Psoas muscle (tissue), 8 donors: Measurements from ENCODE around the gene DMXL2. TPM values are rescaled to one million over a fixed set of nuclear protein-coding genes. Genes with fewer than 3 reads are reported as not detected.

Experiments
- ATAC-seq, 4 donors: fragments of 200-7000 bp; cut with Tn5 transposase; one replicate each; pipeline ENCODE4 v1.9.1; 2020; ENCODE audit warnings: moderate library complexity in 3 of 4, mild to moderate bottlenecking in 2 of 4
- DNase-seq, 2 donors: peaks; one replicate each; pipeline ENCODE4 v3.0.0-alpha.2; 2020
- H3K27ac ChIP-seq: fragments of 200-600 bp; one replicate; pipeline ENCODE4 v1.8.0; 2022
- H3K27me3 ChIP-seq, 3 donors: fragments of 200-600 bp in 1 of 3; one replicate each; pipeline versions ENCODE4 v1.6.1 to v1.8.0; 2013 to 2022; ENCODE audit warnings: low read length in 2 of 3, mild to moderate bottlenecking in 2 of 3, moderate library complexity in 1 of 3; ENCODE audit not compliant: insufficient read depth in 3 of 3
- H3K36me3 ChIP-seq, 2 donors: fragments of 200-600 bp in 1 of 2; one replicate each; pipeline versions ENCODE4 v1.6.1 to v1.8.0; 2013 to 2022; ENCODE audit warnings: low read depth in 1 of 2, mild to moderate bottlenecking in 1 of 2, moderate library complexity in 1 of 2; ENCODE audit not compliant: insufficient read depth in 1 of 2
- H3K4me1 ChIP-seq: fragments of 200-600 bp; one replicate; pipeline ENCODE4 v1.8.0; 2022
- H3K4me3 ChIP-seq: fragments of 200-600 bp; one replicate; pipeline ENCODE4 v1.8.0; 2022; ENCODE audit warnings: mild to moderate bottlenecking
- H3K9me3 ChIP-seq: fragments of 200-600 bp; one replicate; pipeline ENCODE4 v1.8.0; 2022
- WGBS, 3 donors: extraction: QIAGEN DNeasy Blood & Tissue Kit; methylation state at CpG; one replicate each; pipeline versions ENCODE4 v1.1.6 to v1.1.7; 2013; 5-methylcytosine and 5-hydroxymethylcytosine counted together
- intact Hi-C, 2 donors: fragments of 100-400 bp; cut with DNase I; formaldehyde crosslinking; loops; one replicate each; pipeline versions ENCODE4 v1.11.0 to v1.14.2; 2022
- polyA plus RNA-seq, 3 donors: library from polyadenylated mRNA; stranded (reverse); fragments of 200-250 nt; gene quantifications; one replicate each; pipeline ENCODE4 v1.2.3, GENCODE V29; 2013
- total RNA-seq, 4 donors: library from RNA; stranded (reverse); fragmentation: NEBNext Ultra II Directional in 2 of 4; extraction: Animal tissue kit (Norgen Biotek cat#: 25700) in 2 of 4; gene quantifications; one replicate each; pipeline versions ENCODE4 v1.2.1 to v1.2.4, GENCODE V29; 2021 to 2023
- TF ChIP-seq, protein P1 (sequence below): fragments of 200-600 bp; IDR thresholded peaks from one replicate; pipeline ENCODE4 v1.8.0; 2022; ENCODE audit warnings: antibody characterized with exemption
- donor health status: healthy with polysubstance abuse.
- donor health status: DM: no; HTN: no; CAD: no; lungs with moderate emphysema.
- donor health status: Bipolar disorder and iron deficiency.
- donor health status: healthy.
- donor health status: DM: yes; HTN: yes; CAD: no.
- donor health status: DM: no; HTN: no; CAD: no.
- donor health status: DM: no; HTN: no; CAD: no.
- donor health status: DM: yes; HTN: yes; CAD: no.

The DMXL2 gene
- total and polyA plus RNA-seq, 7 donors: 1.9 to 8.0 (median 3.1) TPM

DNA sequence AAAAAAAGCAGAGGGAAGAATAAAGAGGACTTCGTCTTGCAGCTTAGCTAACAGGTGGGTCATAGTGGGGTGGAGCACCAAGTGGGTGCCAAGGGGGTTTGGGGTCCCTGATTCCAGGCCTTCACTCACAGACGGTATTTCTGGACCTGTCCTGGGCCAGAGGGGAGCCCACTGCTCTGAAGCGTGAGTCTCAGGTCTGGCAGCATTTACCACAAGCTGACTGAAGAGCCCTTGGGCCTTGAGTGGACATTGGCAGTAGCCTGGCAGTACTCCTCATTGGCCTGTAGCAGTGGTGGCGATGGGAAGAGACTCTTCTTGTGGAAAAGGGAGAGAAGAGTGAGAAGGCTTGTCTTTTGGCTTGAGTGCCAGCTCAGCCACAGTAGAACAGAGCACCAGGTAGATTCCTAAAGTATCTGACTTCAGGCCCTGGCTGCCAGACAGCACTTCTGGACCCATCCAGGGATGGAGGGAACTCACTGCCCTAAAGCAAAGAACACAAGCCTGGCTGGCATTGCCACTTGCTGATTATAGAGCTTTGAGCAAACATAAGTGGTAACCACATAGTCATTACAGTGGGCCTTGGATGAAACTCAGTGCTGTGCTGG lies 208.2 kb downstream of the DMXL2 start:
- intact Hi-C loops: no loop called here
- Histone ChIP-seq H3K9me3 (no peaks in the 10 kb centered on the region), H3K36me3 (no peaks in the 10 kb centered on the region), H3K4me1 (no peaks in the 10 kb centered on the region), H3K27me3 (no peaks in the 10 kb centered on the region), H3K4me3 (no peak overlapping the region), H3K27ac (no peak overlapping the region)
- ATAC-seq: no peak
- 81 to 87% (median 87%) methylated on average over 4 of the region's 4 CpGs for WGBS, 3 donors
- TF ChIP-seq, protein P1, sequence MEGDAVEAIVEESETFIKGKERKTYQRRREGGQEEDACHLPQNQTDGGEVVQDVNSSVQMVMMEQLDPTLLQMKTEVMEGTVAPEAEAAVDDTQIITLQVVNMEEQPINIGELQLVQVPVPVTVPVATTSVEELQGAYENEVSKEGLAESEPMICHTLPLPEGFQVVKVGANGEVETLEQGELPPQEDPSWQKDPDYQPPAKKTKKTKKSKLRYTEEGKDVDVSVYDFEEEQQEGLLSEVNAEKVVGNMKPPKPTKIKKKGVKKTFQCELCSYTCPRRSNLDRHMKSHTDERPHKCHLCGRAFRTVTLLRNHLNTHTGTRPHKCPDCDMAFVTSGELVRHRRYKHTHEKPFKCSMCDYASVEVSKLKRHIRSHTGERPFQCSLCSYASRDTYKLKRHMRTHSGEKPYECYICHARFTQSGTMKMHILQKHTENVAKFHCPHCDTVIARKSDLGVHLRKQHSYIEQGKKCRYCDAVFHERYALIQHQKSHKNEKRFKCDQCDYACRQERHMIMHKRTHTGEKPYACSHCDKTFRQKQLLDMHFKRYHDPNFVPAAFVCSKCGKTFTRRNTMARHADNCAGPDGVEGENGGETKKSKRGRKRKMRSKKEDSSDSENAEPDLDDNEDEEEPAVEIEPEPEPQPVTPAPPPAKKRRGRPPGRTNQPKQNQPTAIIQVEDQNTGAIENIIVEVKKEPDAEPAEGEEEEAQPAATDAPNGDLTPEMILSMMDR: no peak
- DNase-seq: no peak

DNA sequence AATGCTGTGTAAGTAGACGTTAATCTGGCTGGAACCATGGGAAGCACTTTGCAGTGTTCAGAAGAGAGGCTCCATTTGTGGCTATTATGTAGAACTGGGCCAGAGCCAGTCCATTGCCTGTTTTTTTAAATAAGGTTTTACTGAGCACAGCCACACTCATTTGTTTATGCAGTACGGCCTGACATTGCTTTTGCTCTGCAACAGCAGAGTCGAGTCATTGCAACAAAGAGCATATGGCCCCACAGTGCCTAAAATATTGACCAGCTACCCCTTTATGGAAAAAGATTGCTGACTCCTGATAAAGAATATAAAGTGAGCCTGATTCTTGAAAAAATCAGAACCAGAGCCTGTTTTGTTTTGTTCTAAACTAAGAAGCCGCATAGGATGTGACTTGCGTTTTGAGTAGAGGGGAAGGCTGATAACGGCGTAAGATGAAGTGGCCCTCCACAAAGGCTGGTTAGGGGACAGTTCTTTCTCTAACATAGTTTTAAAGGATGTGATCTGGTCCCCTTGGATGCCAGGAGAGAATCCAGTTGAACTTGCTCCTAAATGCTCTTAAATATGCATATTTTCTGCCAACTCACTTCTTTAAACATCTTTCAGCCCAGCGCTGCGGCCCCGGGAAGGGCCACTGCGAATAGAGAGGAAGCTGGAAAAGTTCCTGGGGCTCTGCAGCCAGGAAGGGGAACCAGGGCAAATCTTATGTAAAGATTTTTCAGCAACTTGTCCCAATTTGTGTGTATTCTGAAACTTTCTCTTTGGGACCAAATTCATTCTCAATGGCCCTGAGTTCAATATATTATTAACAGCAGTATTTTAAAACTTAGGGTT lies 216.7 kb downstream of the DMXL2 start:
- Histone ChIP-seq H3K36me3 (no peaks in the 10 kb centered on the region), H3K27me3 (no peaks in the 10 kb centered on the region), H3K4me3 (no peak overlapping the region), H3K4me1 (no peaks in the 10 kb centered on the region), H3K27ac (no peak overlapping the region), H3K9me3 (no peaks in the 10 kb centered on the region)
- intact Hi-C loops: no loop called here
- WGBS, 3 donors: 72 to 85% (median 76%) methylated on average over 11 of the region's 11 CpGs
- no peak for DNase-seq
- TF ChIP-seq, protein P1: no peak
- no peak for ATAC-seq

DNA sequence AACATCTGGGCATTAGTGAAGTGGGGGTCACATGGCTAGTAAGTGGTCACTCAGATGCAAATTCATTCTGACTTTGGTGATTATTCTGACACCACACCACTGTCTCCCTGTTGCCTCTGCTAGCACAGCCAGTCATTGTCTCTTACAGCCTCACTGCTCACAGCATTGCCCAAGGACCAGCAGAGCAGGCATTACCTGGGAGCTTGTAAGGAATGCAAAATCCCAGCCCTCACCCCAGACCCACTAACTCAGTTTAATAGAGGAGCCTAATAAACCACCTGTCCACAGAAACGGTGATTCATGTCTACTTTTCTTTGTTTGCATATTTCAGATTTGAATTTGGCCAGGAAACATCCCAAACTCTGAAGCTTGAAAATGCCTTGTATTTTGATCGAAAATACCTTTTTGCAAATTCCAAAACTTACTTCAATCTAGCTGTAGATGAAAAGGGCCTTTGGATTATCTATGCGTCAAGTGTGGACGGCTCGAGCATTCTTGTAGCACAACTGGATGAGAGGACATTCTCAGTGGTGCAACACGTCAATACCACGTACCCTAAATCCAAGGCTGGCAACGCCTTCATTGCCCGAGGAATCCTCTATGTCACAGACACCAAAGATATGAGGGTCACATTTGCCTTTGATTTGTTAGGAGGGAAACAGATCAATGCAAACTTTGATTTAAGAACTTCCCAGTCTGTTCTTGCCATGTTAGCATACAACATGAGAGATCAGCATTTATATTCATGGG lies 218.4 kb downstream of the DMXL2 start:
- DNase-seq (no peak), ATAC-seq (no peak)
- H3K4me1 ChIP-seq: no peaks in the 10 kb centered on the region
- intact Hi-C loops: loop anchor here in 1 of 2 donors (5.0 kb wide), 1 partner anchor 242 kb away; no protein-coding TSS in a partner anchor
- no peaks in the 10 kb centered on the region for H3K36me3 ChIP-seq
- no peaks in the 10 kb centered on the region for H3K9me3 ChIP-seq
- no peaks in the 10 kb centered on the region for H3K27me3 ChIP-seq
- TF ChIP-seq, protein P1: no peak
- 83 to 92% (median 84%) methylated on average over 9 of the region's 9 CpGs for WGBS, 3 donors
- no peak overlapping the region for H3K27ac ChIP-seq
- no peak overlapping the region for H3K4me3 ChIP-seq

- Histone ChIP-seq H3K27ac (no peak overlapping the region), H3K36me3 (no peaks in the 10 kb centered on the region), H3K4me1 (no peaks in the 10 kb centered on the region), H3K27me3 (peaks cover 0 to 2% (median 0%) of the 10 kb centered on the region in 3 donors), H3K9me3 (no peaks in the 10 kb centered on the region), H3K4me3 (no peak overlapping the region)
- intact Hi-C loops: loop anchor here in 1 of 2 donors (5.0 kb wide), 1 partner anchor 241 kb away; no protein-coding TSS in a partner anchor
- 45 to 62% (median 47%) methylated on average over 8 of the region's 8 CpGs for WGBS, 3 donors
- TF ChIP-seq, protein P1: peak; percentile 46
- no peak for DNase-seq
- ATAC-seq: no peak
These were observed 219.3 kb downstream of the DMXL2 start for GRCh38 chr15:51403072-51403878.
